Measurements from ENCODE around the gene ECHS1. TPM values are rescaled to one million over a fixed set of nuclear protein-coding genes. Genes with fewer than 3 reads are reported as not detected.

Gene ECHS1
- total and polyA plus RNA-seq, 9 of the 15 experiments (the other 6 are each of a cell fraction or from before 2014, with no cell fraction given), result 16.6 to 100 (median 68.1) TPM

DNA sequence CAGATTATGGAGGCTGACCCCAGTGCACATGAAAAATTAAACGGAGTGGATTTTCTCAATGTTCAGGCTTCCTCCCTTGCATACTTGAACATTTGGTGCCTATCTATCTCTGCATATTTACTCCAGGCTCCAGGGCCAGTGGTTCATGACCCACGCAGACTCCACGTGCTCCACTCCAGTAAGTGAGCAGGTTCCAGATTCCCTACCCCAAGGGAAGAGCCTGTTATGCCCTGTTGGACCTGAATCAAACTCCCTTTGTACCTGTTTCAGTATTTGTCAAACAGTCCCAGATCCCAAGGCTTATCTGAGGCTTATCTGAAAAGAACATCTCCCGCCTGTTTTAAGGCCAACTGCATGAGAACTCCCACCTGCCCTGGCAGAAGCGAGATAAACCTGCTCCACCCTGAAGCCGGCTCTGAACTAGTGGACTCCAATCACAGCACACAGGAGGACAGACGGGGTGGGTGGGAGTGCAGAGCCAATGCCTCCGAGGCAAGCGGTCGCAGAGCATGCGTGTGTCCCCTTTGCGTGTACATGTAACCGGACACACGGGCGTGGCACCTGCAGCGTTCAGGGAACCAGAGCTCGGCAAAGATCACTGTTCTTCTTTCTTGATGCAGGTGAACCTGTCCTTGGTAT is 13.1 kb downstream of the ECHS1 start (continued):
- TF ChIP-seq ARID3A (IDR thresholded peaks at IDR 0.05; ENCODE audit: borderline replicate concordance, low read depth, low read length) (no peak), ZNF184 (CRISPR knock-in tag; IDR thresholded peaks at IDR 0.05) (no peak), TBL1XR1 (IDR thresholded peaks at IDR 0.05; ENCODE audit: low read length in 2 of 2) (no peak), TCF15 (CRISPR knock-in tag; IDR thresholded peaks at IDR 0.05) (no peak), MAFK (IDR thresholded peaks at IDR 0.05; ENCODE audit: low read length) (no peak), ZBTB26 (CRISPR knock-in tag; IDR thresholded peaks at IDR 0.05) (no peak), ELF1 (tag; IDR thresholded peaks at IDR 0.05) (no peak), LCOR (CRISPR knock-in tag; IDR thresholded peaks at IDR 0.05) (no peak), POLR2B (IDR thresholded peaks at IDR 0.05; ENCODE audit: low read depth, partially characterized antibody) (no peak), ZNF707 (CRISPR knock-in tag; conservative IDR thresholded peaks at IDR 0.05) (no peak), HNRNPK (IDR thresholded peaks at IDR 0.05; ENCODE audit: low read depth, low read length, poor library complexity, severe bottlenecking) (no peak), BMI1 (IDR thresholded peaks at IDR 0.05; ENCODE audit: low read length) (no peak), ESRRA (IDR thresholded peaks at IDR 0.05; ENCODE audit: borderline replicate concordance, low read depth) (no peak), BRD4 (IDR thresholded peaks at IDR 0.05) (no peak), PHF20 (IDR thresholded peaks at IDR 0.05; ENCODE audit: partially characterized antibody) (no peak), NFRKB (IDR thresholded peaks at IDR 0.05; ENCODE audit: low read depth) (no peak), CTBP1 (IDR thresholded peaks at IDR 0.05; ENCODE audit: borderline replicate concordance) (peak; percentile 65; the same call in 1 of the 2 replicates), ETV5 (CRISPR knock-in tag; IDR thresholded peaks at IDR 0.05; ENCODE audit: low read depth) (no peak), POLR3G (IDR thresholded peaks at IDR 0.05; ENCODE audit: extremely low read depth, insufficient read length, insufficient replicate concordance) (no peak), SP1 (CRISPR knock-in tag; IDR thresholded peaks at IDR 0.05) (no peak), BDP1 (IDR thresholded peaks at IDR 0.05; ENCODE audit: insufficient read depth, insufficient read length) (no peak), ZNF175 (CRISPR knock-in tag; IDR thresholded peaks at IDR 0.05; ENCODE audit: low read depth) (no peak), NEUROD1 (IDR thresholded peaks at IDR 0.05; ENCODE audit: borderline replicate concordance, low read depth, low read length, partially characterized antibody) (no peak), HDAC3 (IDR thresholded peaks at IDR 0.05; ENCODE audit: borderline replicate concordance, partially characterized antibody) (no peak), ZNF696 (CRISPR knock-in tag; conservative IDR thresholded peaks at IDR 0.05) (no peak), ARID1B (IDR thresholded peaks at IDR 0.05) (peak; percentile 85)
- TF ChIP-seq, protein P1, sequence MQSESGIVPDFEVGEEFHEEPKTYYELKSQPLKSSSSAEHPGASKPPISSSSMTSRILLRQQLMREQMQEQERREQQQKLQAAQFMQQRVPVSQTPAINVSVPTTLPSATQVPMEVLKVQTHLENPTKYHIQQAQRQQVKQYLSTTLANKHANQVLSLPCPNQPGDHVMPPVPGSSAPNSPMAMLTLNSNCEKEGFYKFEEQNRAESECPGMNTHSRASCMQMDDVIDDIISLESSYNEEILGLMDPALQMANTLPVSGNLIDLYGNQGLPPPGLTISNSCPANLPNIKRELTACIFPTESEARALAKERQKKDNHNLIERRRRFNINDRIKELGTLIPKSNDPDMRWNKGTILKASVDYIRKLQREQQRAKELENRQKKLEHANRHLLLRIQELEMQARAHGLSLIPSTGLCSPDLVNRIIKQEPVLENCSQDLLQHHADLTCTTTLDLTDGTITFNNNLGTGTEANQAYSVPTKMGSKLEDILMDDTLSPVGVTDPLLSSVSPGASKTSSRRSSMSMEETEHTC (IDR thresholded peaks at IDR 0.05), result no peak
